Activated CD4-positive, alpha-beta T cell treated with anti-CD3 and anti-CD28 coated beads for 1 hour (primary cell): ENCODE results near the gene PHTF2.

Experiments
- DNase-seq: peaks from one replicate; pipeline ENCODE4 v3.0.0-alpha.2; 2020

The PHTF2 gene

DNA sequence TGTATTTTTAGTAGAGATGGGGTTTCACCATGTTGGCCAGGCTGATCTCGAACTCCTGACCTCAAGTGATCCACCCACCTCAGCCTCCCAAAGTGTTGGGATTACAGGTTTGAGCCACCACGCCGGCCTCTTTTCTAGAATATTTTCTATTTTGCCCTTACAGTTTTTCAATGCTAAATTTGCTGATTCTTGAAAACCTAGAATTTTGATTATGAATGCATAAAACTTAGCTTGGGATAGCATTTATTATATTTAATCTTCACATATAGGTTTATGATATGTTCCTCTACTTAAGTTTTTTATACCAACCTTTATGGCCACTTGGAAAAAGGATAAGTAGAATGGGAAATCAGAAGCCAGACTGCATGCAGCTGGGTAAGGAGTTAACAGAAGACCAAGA lies 2.5 kb upstream of the PHTF2 start:
- DNase-seq = no peak

DNA sequence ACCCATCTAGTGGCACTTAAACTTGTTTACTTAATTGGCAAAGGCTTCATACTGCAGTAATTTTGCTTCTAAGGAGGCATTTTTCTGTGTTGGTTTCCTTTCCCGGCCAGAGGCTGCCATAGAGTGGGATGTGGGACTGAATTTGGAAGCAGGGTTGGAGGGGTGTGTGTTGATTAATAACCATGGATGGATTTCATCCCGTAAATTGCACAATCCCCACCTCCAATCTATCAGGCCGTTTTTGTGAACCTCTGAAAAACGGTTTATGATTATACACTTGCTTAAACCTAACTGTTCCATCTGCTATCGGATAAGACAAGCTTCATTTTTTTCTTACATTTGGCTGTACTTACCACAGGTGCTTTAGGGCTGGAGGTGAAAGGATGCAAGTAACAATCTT lies 1.6 kb upstream of the PHTF2 start:
- DNase-seq = no peak

DNA sequence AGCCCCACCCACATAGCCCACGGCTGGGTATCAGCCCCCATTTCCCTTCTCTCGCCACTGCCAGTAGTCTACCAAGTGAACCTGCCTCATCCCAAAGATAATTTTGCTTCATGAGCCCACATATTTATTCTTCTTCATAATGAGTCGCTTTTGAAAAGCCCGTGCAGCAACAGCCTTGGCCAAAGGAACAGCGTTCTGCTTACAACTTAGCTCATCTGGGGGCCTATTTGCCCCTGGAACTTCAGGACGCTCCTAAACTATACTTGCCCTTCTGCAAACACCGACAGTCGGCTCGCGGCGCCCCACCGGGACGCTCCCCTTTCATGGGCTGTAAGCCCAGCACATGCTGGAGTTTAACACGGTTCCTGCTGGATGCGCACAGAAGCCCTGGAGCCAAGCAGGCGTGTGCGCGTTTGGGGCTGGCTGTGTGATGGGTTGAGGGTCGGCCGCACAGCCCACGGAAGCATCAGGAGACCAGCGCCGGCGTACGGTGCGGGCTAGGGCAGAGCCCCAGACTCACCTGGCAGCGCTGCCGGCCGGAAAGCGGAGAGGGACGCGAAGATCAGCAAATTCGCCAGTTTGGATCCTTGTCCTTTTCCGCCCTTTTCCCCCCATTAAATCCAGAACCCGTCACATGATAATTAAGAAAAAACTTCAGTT lies 709 bp upstream of the PHTF2 start:
- no peak for DNase-seq

DNA sequence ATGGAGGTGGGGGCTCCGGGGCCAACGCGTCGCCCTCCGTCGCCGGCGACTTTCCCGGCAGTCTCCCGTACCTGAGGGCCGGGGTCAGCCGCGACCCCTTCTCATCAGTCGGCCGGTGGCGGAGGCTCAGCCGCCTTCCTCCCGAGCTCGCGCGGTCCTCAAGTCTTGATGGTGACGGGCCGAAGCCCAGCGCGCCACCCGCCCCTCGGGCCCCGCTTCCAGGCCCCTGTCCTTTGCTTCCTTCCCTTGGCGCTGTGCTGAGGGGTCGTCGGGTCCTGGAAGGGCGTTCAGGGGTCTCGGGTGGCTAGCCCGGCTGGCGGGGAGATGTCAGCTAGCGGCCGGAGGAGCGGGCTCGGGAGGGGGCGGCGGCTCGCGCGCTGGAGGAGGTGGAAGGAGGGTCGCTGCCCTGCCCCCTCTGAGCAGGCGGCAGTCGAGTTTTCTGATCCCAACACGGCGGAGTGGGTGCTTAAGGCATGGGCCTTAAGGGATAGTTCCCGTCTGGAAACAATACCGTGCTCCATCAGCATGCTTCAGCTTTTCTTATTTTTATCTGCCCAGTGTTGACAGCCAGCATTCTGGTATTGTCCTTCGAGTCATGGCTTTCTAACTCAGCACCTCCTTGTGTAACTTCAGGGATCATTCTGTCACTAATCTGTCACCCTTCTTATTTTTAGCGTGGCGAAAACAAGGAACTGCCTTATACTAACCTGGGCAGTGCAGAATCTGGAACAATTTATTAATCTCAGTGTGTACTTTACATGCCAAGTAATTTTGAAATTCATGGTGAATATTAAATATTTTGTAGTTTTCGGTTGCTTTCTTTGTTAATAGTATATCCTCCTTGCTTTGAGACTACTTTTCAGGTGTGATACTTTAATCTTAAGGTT lies 748 bp downstream of the PHTF2 start:
- no peak for DNase-seq

DNA sequence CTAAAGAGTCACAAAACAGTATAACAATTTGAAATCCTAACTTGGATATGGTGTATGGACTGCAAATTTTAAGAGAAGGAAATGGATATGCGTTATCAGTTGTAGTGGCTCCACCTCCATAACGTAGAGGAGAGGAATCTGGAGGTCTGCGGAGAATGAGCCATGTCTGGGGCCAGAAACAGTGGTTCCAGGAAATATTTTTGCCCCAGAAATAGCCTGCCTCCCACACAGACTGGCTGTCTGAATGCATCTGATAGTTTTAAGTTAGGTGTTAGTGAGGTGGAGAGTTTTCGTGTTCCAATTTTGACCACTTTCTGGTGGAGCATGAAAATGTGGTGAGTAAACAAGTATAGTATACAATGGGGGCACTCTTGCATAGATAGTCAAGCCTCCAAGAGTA lies 1.6 kb downstream of the PHTF2 start:
- DNase-seq = no peak

DNA sequence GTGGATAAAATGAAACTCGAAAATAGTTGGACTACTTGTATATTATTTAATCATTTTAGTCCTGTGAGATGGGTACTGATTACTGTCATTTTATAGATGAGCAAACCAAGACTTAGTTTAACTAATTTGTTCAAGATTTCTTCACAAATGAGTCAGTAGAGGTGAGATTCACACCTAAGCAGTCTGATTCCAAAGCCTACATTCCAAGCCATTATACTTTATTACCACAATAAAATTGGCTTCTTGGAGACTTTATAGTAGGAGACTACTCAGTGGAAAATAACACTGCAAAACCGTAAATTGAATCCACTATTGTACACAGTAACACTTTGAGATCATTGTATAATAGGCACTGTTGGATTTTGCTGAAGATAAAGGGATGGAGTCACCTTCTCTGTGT lies 2.2 kb downstream of the PHTF2 start:
- DNase-seq = no peak

DNA sequence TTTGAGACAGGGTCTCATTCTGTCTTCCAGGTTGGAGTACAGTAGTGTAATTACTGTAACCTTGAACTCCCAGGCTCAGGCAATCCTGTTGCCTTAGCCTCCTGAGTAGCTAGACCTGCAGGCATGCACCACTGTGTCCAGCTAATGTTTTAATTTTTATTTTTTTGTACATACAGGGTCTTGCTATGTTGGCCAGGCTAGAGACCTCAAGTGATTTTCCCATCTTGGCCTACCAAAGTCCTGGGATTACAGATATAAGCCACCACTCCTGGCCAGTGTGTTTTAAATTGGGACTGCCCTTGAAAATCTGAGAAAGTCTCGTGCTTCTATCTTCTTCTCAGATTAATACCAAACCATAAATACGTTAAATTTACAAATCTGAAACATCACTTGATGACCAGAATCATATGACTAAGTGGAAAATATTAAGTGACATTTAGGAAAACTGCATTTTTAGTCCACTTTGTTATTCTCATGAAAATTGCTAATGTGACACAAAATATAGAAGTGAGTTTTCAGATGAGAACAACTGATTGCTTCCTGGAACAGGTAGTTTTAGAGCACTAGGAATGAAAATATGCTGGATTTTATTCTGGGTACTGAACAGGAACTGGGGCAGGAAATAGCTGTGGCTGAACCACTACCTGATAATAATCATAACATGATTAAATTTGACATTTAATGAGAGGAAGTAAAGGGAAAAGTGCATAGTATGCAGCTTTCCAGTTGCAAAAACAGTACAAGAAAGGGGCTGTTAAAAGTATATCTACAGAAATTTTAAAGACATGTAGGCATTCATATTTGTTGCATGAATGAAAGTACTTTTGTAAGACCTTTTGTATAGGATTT lies 4.2 kb downstream of the PHTF2 start:
- DNase-seq = no peak

DNA sequence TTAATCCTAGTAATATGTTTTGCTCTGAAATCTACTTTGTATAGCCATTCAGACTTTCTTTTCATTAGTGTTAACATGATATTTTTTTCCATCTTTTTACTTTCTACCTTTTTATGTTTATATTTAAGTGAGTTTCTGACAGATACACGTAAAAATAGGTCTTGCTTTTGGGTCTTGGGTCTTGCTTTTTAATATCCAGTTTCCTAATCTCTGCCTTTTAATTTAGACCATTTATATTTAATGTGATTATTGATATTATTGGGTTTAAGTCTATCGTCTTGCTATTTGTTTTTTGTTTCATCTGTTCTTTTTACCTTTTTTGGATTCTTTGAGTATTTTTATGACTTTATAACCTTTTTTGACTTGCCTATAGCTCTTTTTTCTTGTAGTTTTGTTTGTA lies 7.9 kb downstream of the PHTF2 start:
- DNase-seq = no peak

DNA sequence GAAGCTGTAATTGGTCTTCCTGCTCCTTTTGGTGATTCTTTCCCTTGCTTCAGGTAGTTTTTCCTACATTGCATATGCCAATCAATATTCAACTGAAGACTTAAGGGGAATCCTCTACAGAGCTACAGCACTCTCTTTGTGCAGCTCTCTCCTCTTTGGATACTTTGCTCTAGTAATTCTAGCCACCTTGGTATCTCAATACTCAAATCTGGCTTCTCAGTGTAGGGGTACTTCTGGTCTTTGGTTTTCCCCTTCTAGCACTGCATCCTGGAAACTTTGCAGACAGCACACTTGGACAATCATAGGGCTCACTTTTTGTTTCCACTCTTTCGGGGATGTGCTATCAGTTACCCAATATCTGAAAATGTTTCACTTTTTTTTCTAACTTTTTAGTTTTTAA lies 9.9 kb downstream of the PHTF2 start:
- no peak for DNase-seq

DNA sequence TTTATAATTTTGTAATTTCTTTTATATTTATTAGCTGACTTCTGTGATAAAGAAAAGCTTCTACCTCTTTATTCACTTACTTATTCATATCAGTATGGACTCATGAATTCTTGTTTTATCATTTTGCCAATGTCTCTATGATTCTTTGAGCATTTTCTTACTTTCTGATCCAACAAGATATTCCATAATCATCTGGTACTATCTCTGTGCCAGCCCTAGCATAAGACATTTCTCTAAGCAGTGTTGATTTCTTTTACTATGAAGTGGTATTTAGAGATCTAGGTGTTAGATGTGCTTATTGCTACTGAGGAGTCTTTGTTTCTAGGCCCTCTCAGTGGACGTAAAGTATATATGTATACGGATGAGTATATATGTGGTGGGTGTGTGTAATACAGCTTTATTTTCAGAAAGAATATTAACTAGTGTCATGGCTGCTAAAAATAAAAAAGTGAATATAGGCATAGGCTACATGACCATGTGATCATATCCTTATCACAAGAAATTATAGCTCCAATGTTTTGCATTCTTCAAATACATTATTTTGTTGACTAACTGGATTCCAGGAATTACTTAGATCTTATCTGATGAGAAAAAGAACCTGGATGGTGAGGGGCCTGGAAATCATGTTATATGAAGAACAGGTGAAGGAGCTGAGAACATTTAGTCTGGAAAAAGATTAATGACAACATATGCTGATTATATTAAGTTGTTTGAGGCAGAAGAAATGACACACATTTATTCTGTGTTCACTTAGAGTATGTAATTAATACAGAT lies 13.1 kb downstream of the PHTF2 start:
- no peak for DNase-seq

DNA sequence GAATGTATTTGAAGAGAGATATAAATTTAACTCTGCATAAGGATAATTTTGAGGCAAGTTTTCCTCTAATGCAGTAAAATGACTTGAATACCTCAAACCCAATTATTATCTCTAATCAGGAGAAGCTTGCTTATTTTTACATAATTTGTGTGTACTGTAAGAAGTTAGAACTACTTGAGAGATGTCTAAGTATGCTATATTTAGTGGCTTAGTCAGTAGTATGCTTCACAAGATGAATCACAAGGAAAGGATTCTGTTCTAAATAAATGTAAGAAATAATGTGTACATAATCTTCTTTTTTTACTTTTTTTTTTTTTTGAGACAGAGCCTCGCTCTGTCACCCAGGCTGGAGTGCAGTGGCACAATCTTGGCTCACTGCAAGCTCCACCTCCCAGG lies 13.7 kb downstream of the PHTF2 start:
- no peak for DNase-seq

DNA sequence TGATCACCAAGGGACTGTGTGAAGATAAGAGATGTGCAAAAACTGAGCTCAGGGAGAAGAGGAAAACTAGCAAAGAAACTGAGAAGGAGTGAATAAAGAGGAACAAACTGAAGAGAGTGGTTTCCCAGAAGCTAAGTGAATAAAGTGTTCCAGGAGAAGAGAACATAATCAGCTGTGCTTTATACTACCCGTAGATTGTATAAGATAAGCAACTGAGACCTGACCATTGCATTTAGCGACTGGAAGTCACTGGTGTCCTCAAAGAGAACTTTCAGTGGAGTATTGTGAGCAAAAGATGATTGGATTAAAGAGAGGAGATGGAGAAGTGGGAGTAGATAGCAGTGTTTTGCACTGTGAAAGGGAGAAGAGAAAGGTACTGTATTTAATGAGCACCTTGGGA lies 14.6 kb downstream of the PHTF2 start:
- no peak for DNase-seq

DNA sequence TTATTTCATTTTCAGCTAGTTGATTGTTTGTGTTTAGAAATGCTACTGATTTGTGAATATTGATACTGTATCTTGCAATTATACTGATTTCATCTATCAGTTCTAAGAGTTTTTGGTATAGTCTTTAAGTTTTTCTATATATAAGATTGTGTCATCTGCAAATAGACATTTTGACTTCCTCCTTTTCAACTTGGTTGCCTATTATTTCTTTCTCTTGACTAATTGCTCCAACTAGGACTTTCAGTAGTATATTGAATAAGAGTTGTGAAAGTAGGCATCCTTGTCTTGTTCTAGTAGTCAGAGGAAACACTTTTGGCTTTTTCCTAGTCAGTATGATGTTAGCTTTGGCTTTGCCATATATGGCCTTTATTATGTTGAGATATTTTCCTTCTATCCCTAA lies 20.4 kb downstream of the PHTF2 start:
- no peak for DNase-seq

DNA sequence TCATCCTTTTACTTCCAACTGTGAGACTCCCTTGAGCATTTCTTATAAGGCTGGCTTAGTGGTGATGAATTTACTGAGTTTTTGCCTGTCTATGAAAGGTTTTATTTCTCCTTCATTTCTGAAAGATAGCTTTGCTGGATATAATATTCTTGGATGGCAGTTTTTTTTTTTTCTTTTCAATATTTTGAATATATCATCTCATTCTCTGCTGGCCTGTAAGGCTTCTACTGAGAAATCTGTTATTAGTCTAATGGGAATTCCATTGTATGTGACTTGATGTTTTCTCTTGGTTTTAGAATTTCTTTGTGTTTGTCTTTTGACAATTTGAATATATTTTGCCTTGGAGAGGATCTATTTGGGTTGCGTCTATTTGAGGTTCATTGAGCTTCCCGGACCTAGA lies 22.4 kb downstream of the PHTF2 start:
- DNase-seq = no peak

DNA sequence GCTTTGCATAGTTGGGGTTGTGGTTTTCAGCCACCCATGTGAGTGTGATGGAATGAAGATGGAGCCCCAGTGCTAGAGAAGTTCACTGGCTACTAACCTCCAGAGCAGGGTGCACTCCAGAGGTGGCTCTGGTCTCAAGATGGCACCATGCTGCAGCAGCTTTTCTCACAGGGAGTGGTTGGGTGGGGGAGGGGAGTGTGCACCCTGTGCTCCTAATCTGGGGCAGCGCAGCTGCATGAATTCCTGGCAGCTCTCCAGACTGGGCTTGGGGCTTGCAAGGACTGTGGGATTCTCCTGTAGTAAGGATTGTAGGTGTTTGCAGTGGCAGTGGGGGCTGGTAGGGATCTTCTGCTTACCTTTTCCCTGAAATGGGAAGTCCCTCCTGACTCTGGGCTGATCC lies 23.7 kb downstream of the PHTF2 start:
- DNase-seq = no peak

DNA sequence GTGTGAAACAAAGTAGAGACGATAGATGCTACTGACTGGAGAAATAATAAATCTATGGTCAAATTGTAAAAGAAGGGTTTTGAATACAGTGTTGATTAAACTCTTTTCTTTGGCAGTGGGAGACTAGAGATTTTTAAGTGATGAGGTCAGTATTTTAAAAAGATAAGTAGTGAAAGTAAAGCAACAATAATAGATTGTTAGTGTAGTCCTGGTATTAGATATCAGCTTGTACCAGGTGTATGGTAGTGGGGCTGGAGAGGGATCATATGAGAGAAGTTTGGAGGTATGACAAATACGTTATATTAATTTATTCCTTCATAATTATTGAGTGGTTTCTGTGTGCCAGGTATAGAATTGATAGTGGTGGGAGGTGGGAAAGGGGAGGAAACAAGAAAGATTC lies 25.2 kb downstream of the PHTF2 start:
- DNase-seq = no peak

DNA sequence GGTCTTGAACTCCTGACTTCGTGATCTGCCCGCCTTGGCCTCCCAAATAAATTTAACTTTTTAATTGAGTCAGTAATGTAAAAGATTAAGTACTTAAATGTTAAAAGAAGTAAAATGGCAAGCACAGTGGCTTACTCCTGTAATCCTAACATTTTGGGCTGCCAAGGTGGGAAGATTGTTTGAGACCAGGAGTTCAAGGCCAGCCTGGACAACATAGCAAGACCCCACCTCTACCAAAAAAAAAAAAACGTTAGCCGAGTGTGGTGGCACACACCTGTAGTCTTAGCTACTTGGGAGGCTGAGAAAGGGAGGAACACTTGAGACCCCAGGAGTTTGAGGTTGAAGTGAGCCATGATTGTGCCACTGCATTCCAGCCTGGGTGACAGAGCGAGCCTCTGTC lies 26.1 kb downstream of the PHTF2 start:
- DNase-seq = no peak

DNA sequence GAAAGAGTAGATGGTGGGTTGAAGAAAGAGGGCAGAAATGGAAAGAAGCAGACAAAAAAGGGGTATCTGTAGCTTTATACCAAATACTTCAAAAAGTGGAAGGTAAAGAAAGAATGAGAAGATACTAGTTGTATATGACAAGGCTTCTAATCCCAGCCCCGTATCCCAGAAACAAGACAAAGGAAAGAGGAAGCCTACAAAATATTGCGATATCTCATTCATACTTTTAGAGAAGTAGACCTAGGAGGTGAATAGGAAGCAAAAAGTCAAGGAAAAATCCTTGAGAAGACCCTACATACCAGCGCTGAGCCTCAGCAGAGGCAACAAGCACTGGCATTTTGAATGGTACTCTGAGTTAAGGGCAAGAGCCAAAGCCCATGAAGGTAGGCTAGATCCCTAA lies 26.6 kb downstream of the PHTF2 start:
- no peak for DNase-seq

DNA sequence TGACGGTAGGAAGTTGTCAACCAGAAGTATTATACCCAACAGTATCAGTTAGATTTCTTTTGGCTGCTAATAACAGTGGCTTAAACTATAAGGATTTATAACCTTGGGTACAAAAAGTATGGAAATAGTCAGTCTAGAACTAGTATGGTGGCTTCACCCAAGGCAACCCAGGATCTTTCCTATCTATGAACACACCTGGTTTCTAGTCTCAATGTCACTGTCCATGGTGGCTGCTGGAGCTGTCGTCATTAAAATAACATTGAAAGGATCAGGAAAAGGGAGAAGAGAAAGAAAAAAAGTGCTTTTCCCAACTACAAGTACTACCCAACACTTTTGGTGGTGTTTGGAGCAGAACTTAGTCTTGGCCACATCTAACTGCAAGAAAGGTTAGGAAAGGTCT lies 27.7 kb downstream of the PHTF2 start:
- no peak for DNase-seq

DNA sequence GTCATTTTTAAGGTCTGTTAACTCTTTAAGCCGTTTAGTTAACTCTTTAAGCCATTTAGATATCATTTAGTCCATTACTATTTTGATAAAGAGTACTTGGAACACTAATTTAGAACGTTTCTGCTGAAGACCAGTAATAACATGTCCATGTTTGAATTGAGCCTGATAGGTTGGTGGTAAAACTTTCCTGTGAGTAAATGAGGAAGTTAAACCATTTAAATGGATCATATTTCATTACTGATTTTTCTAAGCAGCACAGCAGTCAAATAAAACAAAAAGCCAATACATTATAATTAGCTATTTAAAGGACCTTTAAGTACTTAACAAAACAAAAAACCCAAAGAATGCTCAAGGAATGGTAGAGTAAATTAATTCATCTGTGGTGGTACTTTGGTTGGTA lies 29.4 kb downstream of the PHTF2 start:
- no peak for DNase-seq

DNA sequence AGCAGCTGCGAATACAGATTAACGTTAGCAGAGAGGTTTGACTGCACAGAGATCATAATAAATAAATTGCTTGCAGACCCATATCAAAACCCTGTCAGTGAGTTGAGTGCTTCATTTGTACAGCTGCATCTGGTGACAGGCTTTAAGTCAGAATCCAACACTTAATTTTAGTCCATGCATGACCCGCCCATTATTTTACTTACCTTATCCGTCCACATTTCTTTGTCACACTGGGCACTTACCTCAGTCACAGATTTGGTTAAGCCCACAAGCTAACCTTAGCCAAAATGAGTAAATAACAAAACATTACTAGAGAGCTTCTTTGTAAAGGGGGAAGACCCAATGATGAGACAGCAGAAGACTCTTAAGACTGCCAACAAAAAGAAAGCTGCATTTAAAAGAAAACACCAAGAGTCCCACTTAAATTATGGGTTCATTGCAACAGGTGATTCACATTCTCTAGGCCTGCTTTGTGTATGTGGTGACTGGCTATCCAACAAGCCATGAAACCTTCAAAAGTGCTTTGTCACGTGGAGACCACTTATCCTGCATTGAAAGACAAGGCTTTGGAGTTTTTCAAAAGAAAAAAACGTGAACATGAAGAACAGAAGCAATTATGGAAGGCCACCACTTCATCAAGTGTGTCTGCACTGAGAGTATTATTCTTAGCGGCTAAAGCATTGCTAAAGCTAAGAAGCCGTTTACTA lies 32.2 kb downstream of the PHTF2 start:
- DNase-seq = no peak

DNA sequence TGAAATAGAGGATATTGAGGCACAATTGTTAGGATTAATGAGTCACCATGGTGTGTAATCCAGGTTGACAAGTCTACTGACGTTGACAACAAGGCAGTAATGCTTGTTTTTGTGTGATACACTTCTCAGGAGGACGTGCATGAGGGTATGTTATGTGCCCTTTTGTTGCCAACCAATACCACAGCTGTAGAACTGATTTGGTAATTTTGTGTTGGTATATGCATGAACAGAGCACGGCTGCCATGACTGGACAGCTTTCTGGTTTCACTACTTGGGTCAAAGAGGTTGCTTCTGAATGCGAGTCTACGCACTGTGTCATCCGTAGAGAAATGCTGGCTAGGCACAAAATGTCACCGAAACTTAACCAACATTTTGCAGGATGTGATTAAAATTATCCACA lies 32.9 kb downstream of the PHTF2 start:
- DNase-seq = no peak
